Endodermal cell (in vitro differentiated cells): ENCODE results near the gene AKAP13. TPM values are rescaled to one million over a fixed set of nuclear protein-coding genes. Genes with fewer than 3 reads are reported as not detected.

ENCODE experiments used
- DNase-seq: peaks from one replicate; pipeline ENCODE4 v3.0.0-alpha.2; 2017
- H3K27ac ChIP-seq: 2 replicates; pipeline ENCODE4 v1.5.1; 2013; ENCODE audit warnings: mild to moderate bottlenecking, low read depth, low read length, moderate library complexity
- H3K27me3 ChIP-seq: 2 replicates; pipeline ENCODE4 v1.6.1; 2013; ENCODE audit warnings: mild to moderate bottlenecking, low read length, moderate library complexity; ENCODE audit not compliant: insufficient read depth, control insufficient read depth, poor library complexity, severe bottlenecking
- H3K36me3 ChIP-seq: 2 replicates; pipeline ENCODE4 v1.7.0; 2013; ENCODE audit warnings: mild to moderate bottlenecking, low read length, moderate library complexity; ENCODE audit not compliant: control insufficient read depth, insufficient read depth
- H3K4me1 ChIP-seq: one replicate; pipeline ENCODE4 v1.7.0; 2013; ENCODE audit warnings: low read length; ENCODE audit not compliant: control insufficient read depth, insufficient read depth
- H3K4me3 ChIP-seq: 2 replicates; pipeline ENCODE4 v1.5.1; 2013; ENCODE audit warnings: mild to moderate bottlenecking, low read length, moderate library complexity
- H3K9ac ChIP-seq: 2 replicates; pipeline ENCODE4 v1.6.1; 2013; ENCODE audit warnings: mild to moderate bottlenecking, low read length, moderate library complexity; ENCODE audit not compliant: poor library complexity, severe bottlenecking; ENCODE audit errors: extremely low read depth
- H3K9me3 ChIP-seq: 2 replicates; pipeline ENCODE4 v1.6.1; 2013; ENCODE audit warnings: mild to moderate bottlenecking, low read length, moderate library complexity; ENCODE audit not compliant: control insufficient read depth
- H3K27ac Mint-ChIP-seq: 2 replicates; pipeline ENCODE4 v1.8.0; 2020; ENCODE audit warnings: mixed read lengths
- H3K27me3 Mint-ChIP-seq: 2 replicates; pipeline ENCODE4 v1.8.0; 2021; ENCODE audit warnings: mild to moderate bottlenecking, mixed read lengths; ENCODE audit not compliant: insufficient read depth
- H3K36me3 Mint-ChIP-seq: 2 replicates; pipeline ENCODE4 v1.8.0; 2020; ENCODE audit warnings: low read depth, mixed read lengths
- H3K4me1 Mint-ChIP-seq: 2 replicates; pipeline ENCODE4 v1.8.0; 2020; ENCODE audit warnings: mixed read lengths
- H3K4me3 Mint-ChIP-seq: 2 replicates; pipeline ENCODE4 v1.8.0; 2020; ENCODE audit warnings: mild to moderate bottlenecking, moderate library complexity, mixed read lengths
- H3K9me3 Mint-ChIP-seq: 2 replicates; pipeline ENCODE4 v1.8.0; 2020; ENCODE audit warnings: mild to moderate bottlenecking, mixed read lengths
- CTCF ChIP-seq: fragments of 200-600 bp; sonication (generic); conservative IDR thresholded peaks from 2 replicates; pipeline ENCODE4 v1.5.0; 2021; ENCODE audit warnings: antibody characterized with exemption, mild to moderate bottlenecking
- WGBS, 2 experiments: methylation state at CpG; one replicate each; pipeline versions ENCODE4 v1.1.5 to v1.1.7; 2013; ENCODE audit warnings: missing lambda C conversion rate in 2 of 2, mixed read lengths in 1 of 2; ENCODE audit not compliant: insufficient coverage in 1 of 2, insufficient read length in 1 of 2; 5-methylcytosine and 5-hydroxymethylcytosine counted together
- total RNA-seq, 2 donors: library from RNA; stranded (reverse); fragmentation: NEBNext Ultra II Directional in 1 of 2; extraction: Animal tissue kit (Norgen Biotek cat#: 25700) in 1 of 2; gene quantifications; 2 replicates in 1 of 2; 3 replicates in 1 of 2; pipeline ENCODE4 v1.2.1, GENCODE V29; 2021

Gene AKAP13
- total RNA-seq, 2 donors from 2014 or later: 115 to 131 TPM

- no peak overlapping the region for H3K9ac ChIP-seq
- Mint-ChIP-seq H3K4me3 (no peak overlapping the region), H3K36me3 (peaks cover 6% of the 10 kb centered on the region), H3K9me3 (no peaks in the 10 kb centered on the region), H3K4me1 (peaks cover 16% of the 10 kb centered on the region), H3K27me3 (no peaks in the 10 kb centered on the region), H3K27ac (no peak overlapping the region)
- no peak for TF ChIP-seq CTCF
- no peak overlapping the region for H3K4me3 ChIP-seq
- WGBS, 2 experiments: 89 to 96% methylated on average over 6 of the region's 6 CpGs
- H3K4me1 ChIP-seq: no peaks in the 10 kb centered on the region
- H3K9me3 ChIP-seq: no peaks in the 10 kb centered on the region
- peaks cover 74% of the 10 kb centered on the region for H3K36me3 ChIP-seq
- no peaks in the 10 kb centered on the region for H3K27me3 ChIP-seq
- H3K27ac ChIP-seq: no peak overlapping the region
- DNase-seq: no peak
Observed at GRCh38 chr15:85627213-85627935, 247.0 kb downstream of the AKAP13 start.

- H3K36me3 Mint-ChIP-seq: peaks cover 14% of the 10 kb centered on the region
- Histone ChIP-seq H3K27ac (no peak overlapping the region), H3K9ac (no peak overlapping the region), H3K36me3 (peaks cover 69% of the 10 kb centered on the region), H3K27me3 (no peaks in the 10 kb centered on the region), H3K9me3 (no peaks in the 10 kb centered on the region), H3K4me1 (no peaks in the 10 kb centered on the region), H3K4me3 (no peak overlapping the region)
- H3K4me1 Mint-ChIP-seq: peaks cover 16% of the 10 kb centered on the region
- H3K9me3 Mint-ChIP-seq: no peaks in the 10 kb centered on the region
- 98 to 100% methylated on average over 2 to 4 of the region's 4 CpGs for WGBS, 2 experiments
- no peak overlapping the region for H3K4me3 Mint-ChIP-seq
- no peak overlapping the region for H3K27ac Mint-ChIP-seq
- no peak for TF ChIP-seq CTCF
- H3K27me3 Mint-ChIP-seq: no peaks in the 10 kb centered on the region
- no peak for DNase-seq
Observed at GRCh38 chr15:85630311-85630710, 249.9 kb downstream of the AKAP13 start.

- Histone ChIP-seq H3K27ac (no peak overlapping the region), H3K27me3 (no peaks in the 10 kb centered on the region), H3K4me3 (no peak overlapping the region), H3K36me3 (peaks cover 67% of the 10 kb centered on the region), H3K4me1 (no peaks in the 10 kb centered on the region), H3K9me3 (no peaks in the 10 kb centered on the region), H3K9ac (no peak overlapping the region)
- Mint-ChIP-seq H3K4me1 (peaks cover 16% of the 10 kb centered on the region), H3K9me3 (no peaks in the 10 kb centered on the region), H3K4me3 (no peak overlapping the region), H3K27me3 (no peaks in the 10 kb centered on the region), H3K27ac (no peak overlapping the region), H3K36me3 (peaks cover 14% of the 10 kb centered on the region)
- no peak for TF ChIP-seq CTCF
- 86 to 94% methylated on average over 1 of the region's 2 CpGs for whole genome bisulfite sequencing, 2 experiments
- DNase-seq: no peak
Observed at GRCh38 chr15:85631018-85631417, 250.6 kb downstream of the AKAP13 start.
